Stimulated activated naive CD8-positive, alpha-beta T cell treated with anti-CD3 and anti-CD28 coated beads, Interleukin-15, amount 100 ng/mL, for 72 hours (primary cell): Measurements from ENCODE around the gene YIPF3.

ENCODE experiments used
- ATAC-seq: fragments of 150-1000 bp; cut with Tn5 transposase; 2 replicates; pipeline ENCODE4 v1.10.0; 2021; ENCODE audit warnings: mild to moderate bottlenecking, moderate library complexity
- DNase-seq, 2 donors: peaks; one replicate each; pipeline ENCODE4 v3.0.0; 2021 to 2022
- H3K27ac Mint-ChIP-seq, 2 donors: one replicate each; pipeline ENCODE4 v1.8.0; 2022; ENCODE audit warnings: mild to moderate bottlenecking in 2 of 2, mixed read lengths in 2 of 2, moderate library complexity in 2 of 2
- H3K27me3 Mint-ChIP-seq: one replicate; pipeline ENCODE4 v1.8.0; 2022; ENCODE audit warnings: mixed read lengths
- H3K4me1 Mint-ChIP-seq: one replicate; pipeline ENCODE4 v1.8.0; 2022; ENCODE audit warnings: mild to moderate bottlenecking, mixed read lengths
- H3K4me3 Mint-ChIP-seq, 2 donors: one replicate each; pipeline ENCODE4 v1.8.0; 2022; ENCODE audit warnings: mild to moderate bottlenecking in 2 of 2, mixed read lengths in 2 of 2, moderate library complexity in 1 of 2
- H3K9me3 Mint-ChIP-seq, 2 donors: one replicate each; pipeline ENCODE4 v1.8.0; 2022; ENCODE audit warnings: mixed read lengths in 2 of 2

YIPF3 gene

GRCh38 chr6:43517505-43518357 lies 1.0 kb upstream of the YIPF3 start:
- H3K27me3 Mint-ChIP-seq, result no peaks in the 10 kb centered on the region
- ATAC-seq (peak; percentile 22), DNase-seq (no peak)
- H3K4me1 Mint-ChIP-seq, result peaks cover 21% of the 10 kb centered on the region
- no peaks in the 10 kb centered on the region for H3K9me3 Mint-ChIP-seq
- no peak overlapping the region for H3K4me3 Mint-ChIP-seq
- H3K27ac Mint-ChIP-seq, result no peak overlapping the region

GRCh38 chr6:43516367-43516696 lies 394 bp downstream of the YIPF3 start:
- Mint-ChIP-seq H3K4me1 (peaks cover 21% of the 10 kb centered on the region), H3K27ac (no peak overlapping the region), H3K4me3 (no peak overlapping the region), H3K9me3 (no peaks in the 10 kb centered on the region), H3K27me3 (no peaks in the 10 kb centered on the region)
- DNase-seq (no peak), ATAC-seq (no peak)

GRCh38 chr6:43515808-43516207 lies 918 bp downstream of the YIPF3 start:
- no peaks in the 10 kb centered on the region for H3K9me3 Mint-ChIP-seq
- DNase-seq (no peak), ATAC-seq (no peak)
- no peaks in the 10 kb centered on the region for H3K27me3 Mint-ChIP-seq
- no peak overlapping the region for H3K4me3 Mint-ChIP-seq
- H3K4me1 Mint-ChIP-seq, result peaks cover 22% of the 10 kb centered on the region
- H3K27ac Mint-ChIP-seq, result no peak overlapping the region

GRCh38 chr6:43511824-43512415 lies 4.8 kb downstream of the YIPF3 start:
- no peak overlapping the region for H3K27ac Mint-ChIP-seq
- no peak overlapping the region for H3K4me3 Mint-ChIP-seq
- ATAC-seq (no peak), DNase-seq (no peak)
- peaks cover 26% of the 10 kb centered on the region for H3K27me3 Mint-ChIP-seq
- no peaks in the 10 kb centered on the region for H3K9me3 Mint-ChIP-seq
- H3K4me1 Mint-ChIP-seq, result peaks cover 46% of the 10 kb centered on the region

- Mint-ChIP-seq H3K4me3 (peak overlapping the region; percentile 73 to 76), H3K4me1 (peaks cover 44% of the 10 kb centered on the region), H3K27me3 (peaks cover 26% of the 10 kb centered on the region), H3K27ac (peak overlapping the region in 1 of 2 donors; percentile 13), H3K9me3 (no peaks in the 10 kb centered on the region)
- ATAC-seq, result no peak
- no peak for DNase-seq
These were observed 5.9 kb downstream of the YIPF3 start for GRCh38 chr6:43510827-43511163.

GRCh38 chr6:43509984-43510826 lies 6.5 kb downstream of the YIPF3 start, which contains the start of gene LRRC73:
TSS of gene LRRC73 (minus strand) at chr6:43510346. CDS start at chr6:43509785, 561 bp downstream.
- peak within 1 kb of the TSS; percentile 74 to 76 for H3K4me3 Mint-ChIP-seq
- peak within 1 kb of the TSS in 1 of 2 donors; percentile 74 for H3K27ac Mint-ChIP-seq
- H3K27me3 Mint-ChIP-seq, result peaks cover 26% of the 10 kb centered on the region
- H3K4me1 Mint-ChIP-seq, result peaks cover 38% of the 10 kb centered on the region
- no peaks in the 10 kb centered on the region for H3K9me3 Mint-ChIP-seq
- DNase-seq, result peak; percentile 73 to 78
- peak; percentile 71 for ATAC-seq

GRCh38 chr6:43509142-43509983 lies 7.4 kb downstream of the YIPF3 start:
- H3K4me3 Mint-ChIP-seq, result peak overlapping the region; percentile 74 to 76
- H3K9me3 Mint-ChIP-seq, result no peaks in the 10 kb centered on the region
- peaks cover 26% of the 10 kb centered on the region for H3K27me3 Mint-ChIP-seq
- H3K27ac Mint-ChIP-seq, result peak overlapping the region in 1 of 2 donors; percentile 74
- ATAC-seq (peak; percentile 22), DNase-seq (peak in 1 of 2 donors; percentile 20)
- H3K4me1 Mint-ChIP-seq, result peaks cover 34% of the 10 kb centered on the region

GRCh38 chr6:43508481-43509141 lies 8.1 kb downstream of the YIPF3 start:
- Mint-ChIP-seq H3K4me3 (peak overlapping the region; percentile 74 to 76), H3K27me3 (peaks cover 26% of the 10 kb centered on the region), H3K4me1 (peaks cover 33% of the 10 kb centered on the region), H3K9me3 (no peaks in the 10 kb centered on the region), H3K27ac (peak overlapping the region in 1 of 2 donors; percentile 46)
- no peak for ATAC-seq
- peak in 1 of 2 donors; percentile 15 for DNase-seq

- peaks cover 26% of the 10 kb centered on the region for H3K27me3 Mint-ChIP-seq
- H3K4me3 Mint-ChIP-seq, result no peak overlapping the region
- ATAC-seq, result peak; percentile 79
- no peaks in the 10 kb centered on the region for H3K9me3 Mint-ChIP-seq
- DNase-seq, result peak; percentile 81 to 84
- peaks cover 29% of the 10 kb centered on the region for H3K4me1 Mint-ChIP-seq
- H3K27ac Mint-ChIP-seq, result peak overlapping the region in 1 of 2 donors; percentile 68
These were observed 9.9 kb downstream of the YIPF3 start for GRCh38 chr6:43506667-43507471.

GRCh38 chr6:43506171-43506570 lies 10.6 kb downstream of the YIPF3 start:
- Mint-ChIP-seq H3K4me3 (no peak overlapping the region), H3K27ac (no peak overlapping the region), H3K9me3 (no peaks in the 10 kb centered on the region), H3K27me3 (peaks cover 26% of the 10 kb centered on the region), H3K4me1 (peaks cover 29% of the 10 kb centered on the region)
- no peak for DNase-seq
- ATAC-seq, result no peak

- ATAC-seq, result no peak
- Mint-ChIP-seq H3K4me3 (no peak overlapping the region), H3K27ac (no peak overlapping the region), H3K4me1 (peaks cover 27% of the 10 kb centered on the region), H3K27me3 (peaks cover 26% of the 10 kb centered on the region), H3K9me3 (no peaks in the 10 kb centered on the region)
- DNase-seq, result no peak
These were observed 11.0 kb downstream of the YIPF3 start for GRCh38 chr6:43505718-43506117.

- Mint-ChIP-seq H3K27ac (no peak overlapping the region), H3K9me3 (no peaks in the 10 kb centered on the region), H3K27me3 (peaks cover 26% of the 10 kb centered on the region), H3K4me1 (peaks cover 22% of the 10 kb centered on the region), H3K4me3 (no peak overlapping the region)
- no peak for ATAC-seq
- DNase-seq, result no peak
These were observed 11.8 kb downstream of the YIPF3 start for GRCh38 chr6:43504756-43505593.

- Mint-ChIP-seq H3K9me3 (no peaks in the 10 kb centered on the region), H3K27me3 (peaks cover 14% of the 10 kb centered on the region)
- no peak for ATAC-seq
These were observed 13.3 kb downstream of the YIPF3 start for GRCh38 chr6:43503443-43503842.

More at GRCh38 chr6:43503443-43503842, 13.3 kb downstream of the YIPF3 start:
- DNase-seq, result no peak
- Mint-ChIP-seq H3K27ac (no peak overlapping the region), H3K4me1 (peaks cover 11% of the 10 kb centered on the region), H3K4me3 (no peak overlapping the region)
